ENCODE results near the gene COL28A1.

Gene COL28A1

DNA sequence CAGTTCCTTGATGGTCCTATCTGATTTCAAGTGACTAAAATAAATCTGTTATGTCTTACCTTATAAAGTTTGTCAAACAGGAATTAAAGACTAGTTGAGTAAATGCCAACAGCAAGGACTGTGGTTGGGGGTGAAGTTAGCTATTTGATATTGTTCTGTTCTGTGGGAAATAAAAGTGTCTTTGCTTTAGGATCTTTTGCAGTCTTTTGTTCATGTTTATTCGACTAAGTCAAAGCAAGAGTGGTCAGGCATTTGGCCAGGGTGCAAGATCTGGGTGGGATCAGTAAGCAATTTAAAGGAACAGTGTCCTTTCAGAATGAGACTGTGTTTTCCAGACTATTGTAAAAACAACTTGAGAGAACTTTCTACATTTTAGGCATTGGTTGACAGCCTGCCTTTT lies at the start of gene COL28A1:
Gene COL28A1 (minus strand): TSS at position 183 of the 400 bp plus-strand sequence. CDS start 2,998 bp downstream, outside the sequence.
- no peak for DNase-seq (ENCODE audit: low read depth in 3 of 3)

DNA sequence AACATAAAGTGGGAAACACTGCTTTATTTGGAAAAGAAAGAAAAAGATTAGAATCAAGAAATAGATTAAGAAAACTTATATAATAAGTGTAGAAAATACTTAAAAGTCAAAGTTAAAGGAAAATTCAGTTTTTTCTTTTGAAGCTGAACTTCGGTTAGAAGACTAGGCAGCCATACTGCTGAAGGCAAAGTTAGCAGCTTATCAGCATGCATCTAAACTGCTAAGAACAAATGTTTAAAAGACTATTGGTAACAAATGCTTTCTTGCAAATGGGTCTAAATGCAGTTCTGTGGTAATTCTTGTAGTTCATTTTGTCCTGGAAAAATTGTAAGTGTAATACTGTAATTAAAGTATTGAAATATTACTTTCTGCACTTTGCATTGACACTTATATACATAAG lies 49.0 kb upstream of the COL28A1 start:
- no peak for DNase-seq (ENCODE audit: low read depth in 3 of 3)

DNA sequence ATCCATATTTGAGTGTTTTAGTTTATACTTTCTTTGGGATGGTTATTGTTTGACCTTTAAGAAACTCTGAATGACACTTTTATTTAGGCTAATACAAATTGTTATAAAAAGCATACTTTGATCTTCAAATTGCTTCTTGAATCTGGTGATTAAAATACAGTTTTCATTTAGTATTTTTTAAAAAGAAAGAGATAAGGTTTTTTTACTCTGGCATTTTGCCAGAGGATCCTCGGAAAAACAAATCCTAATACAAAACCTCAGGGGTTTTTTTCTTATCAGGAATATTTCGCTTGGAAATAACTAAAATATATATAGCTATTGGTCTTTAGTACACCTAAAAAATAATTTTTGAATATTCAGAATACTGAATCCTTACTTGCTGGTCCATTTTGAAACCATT lies 48.1 kb upstream of the COL28A1 start:
- no peak for DNase-seq (ENCODE audit: low read depth in 3 of 3)

DNA sequence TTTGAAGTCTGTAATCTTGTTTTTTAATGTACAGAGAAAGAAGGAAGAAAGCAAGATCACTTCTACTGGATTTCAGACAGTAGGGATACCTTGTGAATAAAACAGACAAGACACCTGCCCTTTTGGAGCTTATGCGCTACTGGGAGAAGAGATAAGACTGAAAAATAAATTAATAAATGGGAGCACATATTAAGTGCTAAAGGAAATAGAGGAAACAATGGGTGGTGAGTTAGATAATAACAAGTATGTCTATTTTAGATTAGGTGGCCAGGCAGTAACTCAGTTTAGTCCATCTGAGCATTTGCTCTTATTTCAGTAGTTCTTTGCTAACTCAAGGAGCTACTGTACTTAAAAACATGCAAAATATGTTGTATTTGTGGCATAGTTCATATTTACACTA lies 46.9 kb upstream of the COL28A1 start:
- no peak for DNase-seq (ENCODE audit: low read depth in 3 of 3)

- no peak for DNase-seq (ENCODE audit: low read depth in 3 of 3)
These were observed 46.0 kb upstream of the COL28A1 start for GRCh38 chr7:7581531-7582179.

- DNase-seq (ENCODE audit: low read depth in 3 of 3), result no peak
These were observed 44.0 kb upstream of the COL28A1 start for GRCh38 chr7:7579638-7580037.

DNA sequence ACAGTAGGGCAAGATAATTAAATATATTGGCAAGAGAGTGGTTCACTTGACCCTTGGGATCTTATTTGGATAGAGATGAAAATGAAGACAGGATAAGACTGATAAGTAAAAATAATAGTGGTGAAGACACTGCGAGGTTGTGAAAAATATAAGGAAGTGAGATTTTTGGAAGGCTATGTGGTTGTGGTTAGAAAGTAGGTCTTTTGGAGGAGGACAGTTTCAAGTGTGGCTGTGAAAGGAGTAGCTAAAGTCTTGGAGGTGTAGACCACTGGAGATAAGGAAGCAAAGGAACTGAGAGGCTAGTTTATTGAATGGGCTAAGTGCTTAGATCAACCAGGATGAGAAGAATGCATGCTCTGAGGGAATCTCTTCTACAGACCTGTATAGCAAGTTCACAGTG lies 42.2 kb upstream of the COL28A1 start:
- no peak for DNase-seq (ENCODE audit: low read depth in 3 of 3)

GRCh38 chr7:7576344-7576743 lies 40.7 kb upstream of the COL28A1 start:
- no peak for DNase-seq (ENCODE audit: low read depth in 3 of 3)

DNA sequence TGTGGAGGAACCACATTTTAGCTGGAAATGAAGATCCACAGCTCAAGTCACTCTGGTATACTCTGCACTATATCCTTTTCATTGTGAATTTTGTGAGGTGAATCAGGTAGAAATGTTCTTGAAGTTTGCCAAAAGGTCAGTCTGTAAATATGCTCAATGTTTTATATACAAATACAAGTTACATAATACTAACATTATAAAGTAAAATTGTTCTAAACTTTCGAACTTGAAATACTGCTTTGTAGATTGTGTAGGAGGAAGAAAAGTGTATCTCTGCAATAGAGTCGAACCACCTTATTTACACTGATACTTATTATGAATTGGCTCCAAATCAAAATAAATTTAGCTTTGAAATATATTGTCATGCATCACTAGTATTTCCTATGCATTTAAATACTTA lies 38.0 kb upstream of the COL28A1 start:
- no peak for DNase-seq (ENCODE audit: low read depth in 3 of 3)

GRCh38 chr7:7570584-7570983 lies 34.9 kb upstream of the COL28A1 start:
- DNase-seq (ENCODE audit: low read depth in 3 of 3), result no peak

- no peak for DNase-seq (ENCODE audit: low read depth in 3 of 3)
These were observed 33.9 kb upstream of the COL28A1 start for GRCh38 chr7:7569615-7570014.

DNA sequence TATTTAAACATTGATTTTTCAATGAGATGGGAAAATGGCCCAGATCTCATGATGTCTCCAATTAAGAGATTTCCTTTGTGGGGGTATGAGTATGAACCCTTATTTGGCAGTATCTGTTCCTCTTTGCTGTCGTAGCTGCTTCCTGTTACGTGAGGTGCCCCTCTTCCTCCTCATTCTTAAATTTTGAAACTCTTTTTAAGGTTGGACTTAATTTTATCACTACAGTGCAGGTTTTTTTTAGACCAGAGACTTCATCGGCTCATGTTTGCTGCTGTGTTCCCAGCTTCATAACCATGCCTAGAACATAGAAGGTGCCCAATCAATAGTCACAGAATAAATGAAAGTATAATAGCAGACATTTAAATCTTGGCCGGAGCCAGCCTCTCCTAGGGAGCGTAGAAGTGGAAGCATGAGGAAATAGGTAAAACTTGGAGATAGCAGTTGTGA lies 33.4 kb upstream of the COL28A1 start:
- DNase-seq (ENCODE audit: low read depth in 3 of 3), result no peak

DNA sequence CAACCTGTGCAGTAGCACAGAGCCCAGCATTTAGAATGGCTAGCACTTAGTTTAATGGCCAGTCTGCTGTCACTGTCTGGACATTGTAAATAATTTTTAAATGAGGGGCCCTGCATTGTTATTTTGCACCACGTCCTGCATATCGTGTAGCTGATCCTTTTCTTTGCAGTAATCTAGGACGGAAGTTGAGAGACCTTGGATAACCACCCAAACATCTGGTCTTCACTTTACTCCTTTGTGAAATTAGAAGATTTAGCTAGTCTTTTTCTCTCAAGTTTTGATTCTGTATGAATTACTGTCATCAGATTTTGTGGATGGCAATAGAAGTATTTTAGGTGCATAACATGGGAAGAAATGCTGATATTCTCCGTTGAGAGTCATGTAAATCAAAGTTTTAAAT lies 32.9 kb upstream of the COL28A1 start:
- DNase-seq (ENCODE audit: low read depth in 3 of 3), result no peak

- DNase-seq (ENCODE audit: low read depth in 3 of 3), result no peak
These were observed 32.3 kb upstream of the COL28A1 start for GRCh38 chr7:7567898-7568531.

DNA sequence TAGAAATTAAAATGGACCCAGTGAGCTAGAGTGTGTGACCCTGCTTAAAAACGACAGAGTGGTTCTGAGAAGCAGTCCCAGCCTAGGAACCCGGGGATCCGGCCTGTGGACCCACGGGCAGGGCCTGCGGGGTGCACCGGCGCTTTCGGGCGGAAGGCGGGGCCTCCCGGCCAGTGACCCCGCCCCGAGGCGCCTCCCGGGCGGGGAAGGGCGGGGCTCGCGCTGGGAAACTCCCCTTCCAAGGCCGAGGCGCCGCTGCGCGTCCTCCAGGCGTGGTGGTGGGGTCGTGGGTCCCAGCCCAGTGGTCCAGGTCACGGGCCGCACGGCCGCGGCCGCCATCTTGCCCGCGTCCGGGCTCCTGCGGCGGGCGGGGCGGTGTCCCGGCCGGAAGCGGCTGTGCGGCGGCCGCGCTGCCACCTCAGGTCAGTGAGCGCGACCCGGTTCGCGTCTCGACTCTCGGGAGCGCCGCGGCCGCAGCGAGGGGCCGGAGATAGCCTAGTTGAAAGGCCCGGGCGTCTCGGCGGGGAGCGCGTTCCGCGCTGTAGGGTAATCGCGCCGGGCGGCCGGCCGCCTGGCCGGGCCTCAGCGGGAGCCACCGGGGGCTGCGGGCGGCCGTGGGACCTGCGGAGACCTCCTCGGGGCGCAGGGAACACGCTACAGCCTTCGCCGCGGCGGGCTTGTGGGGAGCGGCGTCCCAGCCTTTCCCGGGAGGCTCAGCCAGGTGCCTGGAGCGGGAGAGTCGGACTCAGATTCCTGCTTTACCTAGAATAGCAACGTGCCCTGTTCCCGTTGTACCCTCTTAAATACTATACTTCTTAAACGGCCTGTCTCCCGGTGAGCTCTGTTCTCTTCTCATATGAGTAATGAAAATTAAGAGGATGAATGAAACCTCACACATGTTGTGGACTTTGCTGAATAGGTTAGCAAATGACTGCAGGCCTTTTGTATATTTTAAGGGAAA lies 31.3 kb upstream of the COL28A1 start, which contains the start of gene MIOS:
Gene MIOS (plus strand): TSS at position 234 of the 961 bp plus-strand sequence. CDS start 5,592 bp downstream, outside the sequence.
- peak; percentile 64 to 78 (median 76) for DNase-seq (ENCODE audit: low read depth in 3 of 3)

DNA sequence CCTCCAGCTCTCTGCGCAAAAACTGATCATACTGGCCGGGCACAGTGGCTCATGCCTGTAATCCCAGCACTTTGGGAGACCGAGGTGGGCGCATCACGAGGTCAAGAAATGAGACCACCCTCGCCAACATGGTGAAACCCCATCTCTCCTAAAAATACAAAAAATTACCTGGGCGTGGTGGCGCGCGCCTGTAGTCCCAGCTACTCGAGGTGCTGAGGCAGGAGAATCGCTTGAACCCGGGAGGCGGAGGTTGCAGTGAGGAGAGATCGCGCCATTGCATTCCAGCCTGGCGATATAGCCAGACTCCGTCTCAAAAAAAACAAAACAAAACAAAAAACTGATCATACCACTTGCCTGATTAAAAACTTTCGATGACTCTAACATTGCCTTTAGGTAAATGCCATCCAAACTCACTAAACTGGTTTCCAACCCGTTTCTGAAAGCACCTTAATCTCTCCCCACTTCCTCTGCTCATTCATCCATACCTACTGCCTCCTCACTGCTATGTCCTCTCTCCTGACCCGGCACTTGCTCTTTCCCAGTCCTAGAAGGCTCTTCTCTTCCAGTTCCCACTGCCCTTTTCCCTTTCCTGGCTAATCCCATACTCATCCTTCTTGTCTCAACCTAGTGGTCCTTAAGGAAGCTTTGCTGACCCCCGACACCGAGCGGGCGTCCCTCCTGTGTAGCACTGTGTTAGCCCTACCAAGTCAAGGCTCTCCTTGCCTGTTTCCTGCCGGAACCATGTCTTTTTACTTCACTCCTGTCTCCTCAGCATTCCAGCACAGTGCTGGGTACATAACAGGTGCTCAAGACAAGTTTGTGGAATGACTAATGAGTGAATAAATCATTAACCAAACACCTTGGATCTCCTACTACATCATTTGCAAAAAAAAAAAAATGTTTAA lies 30.3 kb upstream of the COL28A1 start:
- DNase-seq (ENCODE audit: low read depth in 3 of 3), result no peak

DNA sequence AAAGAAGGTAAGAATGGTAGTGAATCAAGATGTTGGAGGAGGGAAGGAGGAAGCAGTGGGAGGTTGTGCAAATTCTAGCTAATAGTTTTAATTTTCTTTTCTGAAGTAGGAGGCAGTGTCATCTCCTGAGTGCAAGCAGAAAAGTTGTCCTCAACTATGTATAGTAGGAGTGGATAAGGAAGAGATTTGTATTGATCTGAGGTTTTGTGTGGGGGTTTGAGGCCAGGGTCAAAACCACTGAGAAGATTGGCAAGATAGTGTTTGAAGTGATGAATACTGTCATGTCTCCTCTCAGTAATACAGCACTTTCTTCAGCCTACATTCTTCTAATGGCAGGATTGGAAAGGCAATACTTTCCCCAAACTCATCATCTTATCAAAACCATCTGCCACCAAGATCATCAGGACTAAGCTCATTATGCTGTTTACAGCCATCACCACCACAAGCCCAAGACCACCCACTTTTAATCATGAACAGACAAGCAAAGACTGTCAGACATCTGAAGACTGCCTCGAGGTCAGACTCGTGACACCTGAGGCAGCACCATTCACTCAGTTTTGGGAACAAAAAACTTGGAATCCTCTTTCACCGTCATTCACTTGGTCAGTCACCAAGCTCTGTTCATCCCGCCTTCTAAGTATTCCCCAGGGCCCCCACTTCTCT lies 29.5 kb upstream of the COL28A1 start:
- DNase-seq (ENCODE audit: low read depth in 3 of 3), result peak in 1 of 3 experiments; percentile 12

DNA sequence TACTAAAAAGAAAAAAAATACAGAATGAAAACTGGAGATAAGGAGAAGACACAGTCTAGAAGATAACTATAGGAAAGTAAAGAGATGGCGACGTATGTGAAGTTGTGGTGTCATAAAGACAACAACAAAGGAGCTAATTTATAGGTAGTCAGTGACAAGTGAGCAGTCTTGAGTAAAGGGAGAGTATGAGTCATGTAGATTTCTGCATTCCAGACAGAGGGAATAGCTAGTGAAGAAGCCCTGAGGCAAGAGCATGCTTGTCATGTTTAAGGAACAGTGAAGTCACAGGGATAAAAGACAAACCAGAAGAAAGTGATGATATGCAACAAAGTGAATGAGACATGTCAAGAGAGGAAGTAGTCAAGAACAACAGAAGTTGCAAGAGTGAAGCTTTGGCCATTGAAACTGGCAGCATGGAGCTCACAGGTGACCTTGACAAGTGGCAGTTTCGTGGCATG lies 28.7 kb upstream of the COL28A1 start:
- no peak for DNase-seq (ENCODE audit: low read depth in 3 of 3)

DNA sequence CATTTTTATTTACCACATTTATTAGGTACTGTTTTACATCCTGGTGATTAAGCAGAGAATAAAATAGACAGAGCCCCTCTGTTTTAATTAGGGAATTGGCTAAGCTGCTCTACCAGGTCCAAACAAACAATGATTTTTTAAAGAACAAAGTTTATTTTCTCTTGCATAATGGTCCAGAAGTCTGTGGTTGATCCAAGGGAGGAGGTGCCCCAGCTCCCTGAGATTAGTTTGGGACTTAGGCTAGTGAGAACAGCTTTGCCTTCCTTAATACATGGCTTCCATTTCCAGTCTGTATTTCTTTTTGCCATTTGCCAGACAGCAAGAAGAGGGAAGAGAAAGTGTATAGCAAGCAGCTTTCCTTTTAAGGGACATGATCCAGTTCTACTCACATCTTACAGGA lies 28.1 kb upstream of the COL28A1 start:
- DNase-seq (ENCODE audit: low read depth in 3 of 3), result no peak

DNA sequence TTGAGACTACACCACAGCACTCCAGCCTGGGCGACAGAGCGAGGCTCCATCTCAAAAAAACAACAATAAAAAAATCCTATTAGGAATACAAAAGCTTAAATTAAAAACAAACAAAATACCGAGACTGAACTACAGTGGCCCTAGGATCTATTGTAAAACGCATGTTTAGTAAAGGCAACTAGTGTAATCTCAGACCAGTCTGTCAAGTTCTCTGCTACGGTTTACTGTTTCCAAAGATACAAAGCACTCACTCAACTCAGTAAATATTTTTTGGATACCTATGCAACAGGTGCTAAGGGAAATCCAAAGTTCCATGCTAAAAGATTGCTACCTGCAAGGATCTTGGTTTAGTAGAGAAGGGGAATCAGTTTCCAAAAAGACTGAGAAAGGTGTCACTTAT lies 27.6 kb upstream of the COL28A1 start:
- DNase-seq (ENCODE audit: low read depth in 3 of 3), result no peak

- DNase-seq (ENCODE audit: low read depth in 3 of 3), result no peak
These were observed 27.1 kb upstream of the COL28A1 start for GRCh38 chr7:7562736-7563135.

All from stimulated activated CD4-positive, alpha-beta T cell treated with anti-CD3 and anti-CD28 coated beads, TNF-alpha, amount 100 ng/mL, for 24 hours (primary cell).